ENCODE data around the gene SLC22A23. TPM values are rescaled to one million over a fixed set of nuclear protein-coding genes. Genes with fewer than 3 reads are reported as not detected.
A peak's percentile ranks its signal among the peaks of the same experiment; 100 is the strongest.

SLC22A23 gene
- total RNA-seq, 4 donors from 2014 or later = 6.6 to 25.0 (median 14.6) TPM

DNA sequence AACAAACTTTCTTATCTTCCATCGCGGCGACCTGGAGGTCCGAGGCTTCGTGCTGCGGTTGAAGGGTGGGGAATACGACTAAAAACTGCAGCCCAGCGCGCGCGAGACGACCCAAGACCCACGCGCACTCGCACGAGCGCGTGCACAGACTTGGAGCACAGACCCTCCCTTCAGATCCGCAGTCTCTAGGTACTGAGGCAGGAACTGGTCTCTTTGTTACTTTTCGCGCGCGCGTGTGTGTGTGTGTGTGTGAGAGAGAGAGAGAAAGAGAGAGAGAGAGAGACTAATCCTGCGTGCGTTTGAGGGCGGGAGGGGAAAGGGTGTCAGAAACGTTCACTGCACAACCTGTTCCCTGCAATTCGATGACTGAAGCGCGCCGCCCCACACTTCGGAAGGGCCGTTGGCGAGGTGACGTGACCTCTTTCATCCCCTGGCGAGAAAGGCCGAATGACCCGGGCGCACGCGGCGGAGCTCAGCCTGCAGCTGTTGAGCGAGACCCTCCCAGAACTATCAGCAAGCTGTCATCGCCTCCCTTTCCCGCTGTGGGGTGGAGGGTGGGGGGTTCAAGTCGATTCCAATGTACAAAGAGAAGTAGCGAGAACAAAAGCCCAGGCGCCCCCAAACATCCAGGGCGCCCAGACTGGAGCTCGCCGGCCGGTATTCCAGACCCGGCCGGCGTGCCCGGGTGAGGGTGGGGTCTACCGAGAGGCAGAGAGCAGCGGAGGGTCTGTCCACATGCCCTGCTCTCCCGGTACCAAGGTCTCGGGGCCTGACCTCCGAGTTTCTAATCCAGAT is 227.9 kb downstream of the SLC22A23 start:
- no peak for ATAC-seq
- Histone ChIP-seq H3K4me1 (peaks cover 27 to 42% of the 10 kb centered on the region in 2 donors), H3K4me3 (peak overlapping the region; percentile 43 to 57 (median 50)), H3K27ac (no peak overlapping the region), H3K9me3 (no peaks in the 10 kb centered on the region), H3K36me3 (no peaks in the 10 kb centered on the region), H3K27me3 (peaks cover 75 to 82% (median 80%) of the 10 kb centered on the region in 3 donors)
- TF ChIP-seq POLR2A (IDR thresholded peaks at IDR 0.05) = no peak
- TF ChIP-seq CTCF (IDR thresholded peaks at IDR 0.05 in 4 of 5, conservative IDR thresholded peaks at IDR 0.05 in 1 of 5) = no peak
- in situ Hi-C loops (cut with MboI; ENCODE audit: low sequenced_read_pairs in 4 of 4) = no loop called here
- intact Hi-C loops (cut with DNase I; ENCODE audit: low total_unique reads) = loop anchor here (5.0 kb wide), 1 partner anchor 72 kb away; the partner anchor contains the start of gene TUBB2A
- DNase-seq = no peak

DNA sequence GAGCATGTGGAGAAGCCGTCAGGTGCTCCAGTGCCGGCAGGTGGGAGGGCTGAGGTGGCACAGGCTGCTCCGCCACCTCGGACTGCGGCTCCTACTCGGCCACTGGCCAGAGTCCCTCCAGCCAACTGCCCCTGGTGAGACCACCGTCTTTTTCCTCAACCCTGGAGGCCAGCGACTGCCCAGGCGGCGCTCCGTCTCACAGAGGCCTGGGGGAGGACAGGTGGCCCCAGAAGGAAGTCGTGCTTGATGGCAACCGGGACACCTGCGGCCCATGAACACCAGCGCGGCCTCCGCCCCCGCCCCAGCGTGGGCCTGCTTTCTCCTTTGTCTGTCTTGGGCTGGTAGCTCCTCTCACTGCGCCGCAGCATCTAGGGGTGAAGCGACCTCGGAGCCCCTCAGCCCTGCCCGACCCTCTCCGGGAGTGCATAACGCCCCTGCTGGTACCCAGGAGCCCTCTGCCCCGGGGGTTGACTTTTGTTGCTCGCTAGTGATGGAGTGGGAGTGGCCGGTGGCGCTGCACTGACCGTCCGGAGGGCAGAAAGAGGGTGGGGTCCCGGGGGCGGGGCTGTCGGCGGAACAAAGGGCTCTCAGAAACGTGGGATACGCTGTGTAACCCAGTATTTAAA is 228.7 kb downstream of the SLC22A23 start:
- Histone ChIP-seq H3K4me3 (peak overlapping the region; percentile 43 to 57 (median 50)), H3K4me1 (peaks cover 27 to 42% of the 10 kb centered on the region in 2 donors), H3K27ac (no peak overlapping the region), H3K27me3 (peaks cover 69 to 74% (median 72%) of the 10 kb centered on the region in 3 donors), H3K9me3 (no peaks in the 10 kb centered on the region), H3K36me3 (no peaks in the 10 kb centered on the region)
- TF ChIP-seq CTCF (IDR thresholded peaks at IDR 0.05 in 4 of 5, conservative IDR thresholded peaks at IDR 0.05 in 1 of 5) (no peak), POLR2A (IDR thresholded peaks at IDR 0.05) (no peak)
- ATAC-seq = no peak
- in situ Hi-C loops (cut with MboI; ENCODE audit: low sequenced_read_pairs in 4 of 4) = no loop called here
- intact Hi-C loops (cut with DNase I; ENCODE audit: low total_unique reads) = loop anchor here (5.0 kb wide), 1 partner anchor 71 kb away; the partner anchor contains the start of gene TUBB2A
- no peak for DNase-seq

DNA sequence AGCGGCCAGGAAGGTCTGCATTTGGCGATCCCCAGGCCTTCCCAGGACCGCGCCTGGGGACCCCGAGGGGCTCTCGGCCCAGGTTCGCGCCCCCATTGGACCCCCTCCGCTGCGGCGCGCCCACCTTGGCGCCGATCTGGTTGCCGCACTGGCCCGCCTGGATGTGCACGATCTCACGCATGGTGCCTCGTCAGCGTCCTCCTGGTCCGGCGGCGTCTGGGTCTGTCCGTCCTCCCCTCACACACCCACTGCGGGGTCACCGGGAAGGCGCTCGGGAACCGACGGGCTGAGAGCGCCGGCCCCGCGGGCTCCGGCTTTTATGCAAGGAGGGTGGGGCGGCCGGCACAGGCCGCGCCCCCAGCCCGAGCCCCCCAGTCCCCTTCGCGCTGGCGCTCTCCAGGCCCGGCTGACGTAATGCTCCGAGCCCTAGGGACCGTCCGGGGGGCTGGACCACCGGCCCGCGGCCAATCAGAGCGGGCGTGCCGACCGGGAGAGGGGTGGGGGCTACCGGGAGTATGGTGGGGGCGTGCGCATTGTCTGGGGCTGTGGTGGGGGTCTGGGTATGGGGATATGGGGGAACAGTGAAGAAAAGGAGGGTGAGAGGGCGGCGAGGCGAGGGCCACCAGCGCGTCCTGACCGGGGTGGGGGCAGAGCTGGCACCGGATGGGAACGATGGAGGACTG is 229.3 kb downstream of the SLC22A23 start, which contains the start of gene TUBB2B:
Gene TUBB2B (minus strand): TSS at position 291 of the 683 bp plus-strand sequence. CDS start 110 bp downstream, at position 181.
- Histone ChIP-seq H3K4me1 (peaks cover 27 to 42% of the 10 kb centered on the region in 2 donors), H3K27me3 (peaks cover 63 to 67% (median 66%) of the 10 kb centered on the region in 3 donors)
- no peak for TF ChIP-seq POLR2A (IDR thresholded peaks at IDR 0.05)
- TF ChIP-seq CTCF (IDR thresholded peaks at IDR 0.05 in 4 of 5, conservative IDR thresholded peaks at IDR 0.05 in 1 of 5) = no peak

GRCh38 chr6:3226481-3227362 is 230.1 kb downstream of the SLC22A23 start:
- TF ChIP-seq POLR2A (IDR thresholded peaks at IDR 0.05) (no peak), CTCF (IDR thresholded peaks at IDR 0.05 in 4 of 5, conservative IDR thresholded peaks at IDR 0.05 in 1 of 5) (no peak)
- H3K27me3 ChIP-seq = peaks cover 56 to 59% (median 58%) of the 10 kb centered on the region in 3 donors
- H3K4me1 ChIP-seq = peaks cover 27 to 36% of the 10 kb centered on the region in 2 donors
- peak overlapping the region; percentile 43 to 57 (median 50) for H3K4me3 ChIP-seq
- ATAC-seq (no peak), DNase-seq (no peak)
- H3K9me3 ChIP-seq = no peaks in the 10 kb centered on the region
- H3K27ac ChIP-seq = no peak overlapping the region
- intact Hi-C loops (cut with DNase I; ENCODE audit: low total_unique reads) (loop anchor here (5.0 kb wide), 1 partner anchor 69 kb away; the partner anchor contains the start of gene TUBB2A), in situ Hi-C loops (cut with MboI; ENCODE audit: low sequenced_read_pairs in 4 of 4) (no loop called here)
- no peaks in the 10 kb centered on the region for H3K36me3 ChIP-seq

More for the DNA sequence above, 229.3 kb downstream of the SLC22A23 start, which contains the start of gene TUBB2B:
- in situ Hi-C loops (cut with MboI; ENCODE audit: low sequenced_read_pairs in 4 of 4) (no loop called here), intact Hi-C loops (cut with DNase I; ENCODE audit: low total_unique reads) (loop anchor here (5.0 kb wide), 1 partner anchor 70 kb away; the partner anchor contains the start of gene TUBB2A)
- no peaks in the 10 kb centered on the region for H3K36me3 ChIP-seq
- H3K9me3 ChIP-seq = no peaks in the 10 kb centered on the region
- ATAC-seq (peak in 1 of 2 donors; percentile 17), DNase-seq (no peak)
- H3K4me3 ChIP-seq = peak within 1 kb of the TSS; percentile 43 to 57 (median 50)
- no peak within 1 kb of the TSS for H3K27ac ChIP-seq

All from gastrocnemius medialis (tissue), 4 donors.